GM23338 (cell line): Measurements from ENCODE around the gene CKB.

Experiments
- CTCF ChIP-seq, 2 experiments: fragments of 200-600 bp in 1 of 2; sonication (generic) in 1 of 2; conservative IDR thresholded peaks; 2 replicates each; pipeline versions ENCODE4 v1.5.1 to v1.6.1; 2016 to 2017; ENCODE audit warnings: antibody characterized with exemption in 2 of 2, low read depth in 2 of 2, mild to moderate bottlenecking in 2 of 2, moderate library complexity in 1 of 2
- EZH2phosphoT487 ChIP-seq: fragments of 200-600 bp; sonication (generic); IDR thresholded peaks from one replicate; pipeline ENCODE4 v1.8.1; 2018; ENCODE audit warnings: antibody characterized with exemption; ENCODE audit not compliant: unreplicated experiment
- POLR2AphosphoS5 ChIP-seq: IDR thresholded peaks from 2 replicates; pipeline ENCODE4 v1.6.1; 2016; ENCODE audit warnings: antibody characterized with exemption, low read depth

DNA sequence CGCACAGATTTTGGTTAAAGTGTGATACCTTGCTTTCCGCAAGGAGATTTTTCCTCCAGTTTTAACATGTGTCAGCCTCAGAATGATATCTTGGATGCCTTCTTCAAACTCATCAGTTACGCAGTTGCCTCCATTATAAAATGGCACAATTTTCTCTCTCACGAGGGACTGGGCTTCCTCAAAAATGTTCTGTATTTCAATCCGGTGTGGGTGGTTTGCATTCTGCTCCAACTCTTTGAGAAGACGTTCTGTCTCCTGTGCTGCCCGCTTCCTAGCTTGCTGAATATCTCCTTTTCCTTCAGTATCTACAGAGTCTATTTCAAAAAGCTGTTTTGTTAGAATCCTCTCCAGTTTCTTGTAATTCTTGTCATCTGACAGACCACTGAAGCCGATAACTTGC lies 38.1 kb upstream of the CKB start:
- no peak for TF ChIP-seq CTCF (conservative IDR thresholded peaks at IDR 0.05; ENCODE audit: low read depth in 2 of 2)
- TF ChIP-seq EZH2phosphoT487 = no peak
- TF ChIP-seq POLR2AphosphoS5 = no peak
